HepG2 (cell line): ENCODE measurements around the gene CENATAC. TPM values are rescaled to one million over a fixed set of nuclear protein-coding genes. Genes with fewer than 3 reads are reported as not detected.

ENCODE experiments used
- ATAC-seq: fragments of 200-7000 bp; cut with Tn5 transposase; 3 replicates; pipeline ENCODE4 v1.9.1; 2020; ENCODE audit warnings: mild to moderate bottlenecking, moderate library complexity
- BruUV-seq: library from RNA; stranded (reverse); fragments of 400-500 nt; replicated peaks from 2 replicates; lab custom pipeline; 2021; lab: Mats Ljungman, UMichigan
- CTCF ChIA-PET: fragments of 300-600 bp; formaldehyde crosslinking; extraction: SDS; loops from one replicate; lab custom pipeline; 2021; ENCODE audit warnings: low total read pairs, inconsistent platforms, low intra/inter-chr PET ratio; lab: Yijun Ruan, JAX
- POLR2A ChIA-PET: fragments of 350-600 bp; sonication (Branson Sonifier 250); formaldehyde crosslinking; loops from one replicate; lab custom pipeline; 2020; ENCODE audit warnings: antibody characterized with exemption, inconsistent platforms; lab: Yijun Ruan, JAX
- DNase-seq: peaks from one replicate; pipeline ENCODE4 v3.0.0-alpha.2; 2015; ENCODE audit warnings: low spot score
- FAIRE-seq: peaks from 3 replicates; lab custom pipeline; 2011; peaks lifted over from hg19 to GRCh38; lab: Jason Lieb, UNC
- H2AFZ ChIP-seq: one replicate; pipeline ENCODE4 v1.6.1; 2011; ENCODE audit warnings: low read length, inconsistent platforms
- H3K27ac ChIP-seq: fragments of 300-600 bp; 3 replicates; pipeline ENCODE4 v1.8.0; 2011; ENCODE audit warnings: mixed run types, mild to moderate bottlenecking, mixed read lengths, low read length, inconsistent platforms; ENCODE audit not compliant: insufficient read depth; ENCODE audit errors: extremely low read length
- H3K27me3 ChIP-seq, 2 experiments: fragments of 200-600 bp in 1 of 2; 2 replicates in 1 of 2; 3 replicates in 1 of 2; pipeline versions ENCODE4 v1.6.0 to v1.8.0; 2011; ENCODE audit warnings: low read length in 2 of 2, mild to moderate bottlenecking in 2 of 2, moderate library complexity in 2 of 2, inconsistent platforms in 1 of 2; ENCODE audit not compliant: insufficient read depth in 2 of 2, control insufficient read depth in 1 of 2
- H3K36me3 ChIP-seq, 2 experiments: fragments of 200-600 bp in 1 of 2; replicated peaks in 1 of 2; 2 replicates in 1 of 2; 3 replicates in 1 of 2; pipeline versions ENCODE4 v1.5.1 to v1.8.0; 2011; ENCODE audit warnings: low read length in 2 of 2, inconsistent platforms in 1 of 2; ENCODE audit not compliant: insufficient read depth in 2 of 2, control insufficient read depth in 1 of 2
- H3K4me1 ChIP-seq: 2 replicates; pipeline ENCODE4 v1.5.1; 2012; ENCODE audit warnings: low read length, inconsistent platforms; ENCODE audit not compliant: insufficient read depth
- H3K4me2 ChIP-seq: 2 replicates; pipeline ENCODE4 v1.6.0; 2011; ENCODE audit warnings: low read depth, low read length, inconsistent platforms
- H3K4me3 ChIP-seq, 3 experiments: fragments of 200-600 bp in 1 of 3; sonication (generic), shearing (Covaris generic) in 1 of 3; replicated peaks in 1 of 3; 2 replicates each; pipeline ENCODE4 v1.5.1; 2011 to 2016; ENCODE audit warnings: low read length in 3 of 3, inconsistent platforms in 2 of 3, low read depth in 2 of 3, mild to moderate bottlenecking in 2 of 3, control low read depth in 1 of 3, mixed read lengths in 1 of 3; ENCODE audit not compliant: insufficient read depth in 1 of 3
- H3K79me2 ChIP-seq: one replicate; pipeline ENCODE4 v1.6.1; 2011; ENCODE audit warnings: low read length, inconsistent platforms; ENCODE audit not compliant: insufficient read depth
- H3K9ac ChIP-seq: 2 replicates; pipeline ENCODE4 v1.6.0; 2011; ENCODE audit warnings: mild to moderate bottlenecking, low read depth, low read length, inconsistent platforms; ENCODE audit not compliant: insufficient read depth
- H3K9me3 ChIP-seq: 2 replicates; pipeline ENCODE4 v1.5.1; 2012; ENCODE audit warnings: mild to moderate bottlenecking, low read length
- H4K20me1 ChIP-seq: 2 replicates; pipeline ENCODE4 v1.6.0; 2011; ENCODE audit warnings: inconsistent platforms, mild to moderate bottlenecking, low read length, moderate library complexity; ENCODE audit not compliant: insufficient read depth
- ATAD3A ChIP-seq: sonication (generic); formaldehyde crosslinking; IDR thresholded peaks from 2 replicates; pipeline ENCODE4 v1.4.0; 2020; ENCODE audit warnings: missing genetic modification reagents
- BRCA1 ChIP-seq: sonication (generic); formaldehyde crosslinking; IDR thresholded peaks from 2 replicates; pipeline ENCODE4 v1.4.0; 2020; ENCODE audit warnings: missing genetic modification reagents
- GLI4 ChIP-seq: sonication (generic); formaldehyde crosslinking; IDR thresholded peaks from 2 replicates; pipeline ENCODE4 v1.5.1; 2020; ENCODE audit warnings: missing genetic modification reagents, mild to moderate bottlenecking, moderate library complexity, borderline replicate concordance
- NFRKB ChIP-seq: fragments of 450-650 bp; IDR thresholded peaks from 2 replicates; pipeline ENCODE4 v1.6.1; 2017
- SP140L ChIP-seq: sonication (generic); formaldehyde crosslinking; IDR thresholded peaks from 2 replicates; pipeline ENCODE4 v1.4.0; 2020; ENCODE audit warnings: missing genetic modification reagents, borderline replicate concordance
- ZNF382 ChIP-seq: sonication (generic); formaldehyde crosslinking; IDR thresholded peaks from 2 replicates; pipeline ENCODE4 v1.5.0; 2020; ENCODE audit warnings: missing genetic modification reagents, mild to moderate bottlenecking, borderline replicate concordance
- ZNF766 ChIP-seq: sonication (generic); formaldehyde crosslinking; IDR thresholded peaks from 2 replicates; pipeline ENCODE4 v1.5.0; 2020; ENCODE audit warnings: missing genetic modification reagents, borderline replicate concordance
- ZSCAN25 ChIP-seq: sonication (generic); formaldehyde crosslinking; IDR thresholded peaks from 2 replicates; pipeline ENCODE4 v1.8.0; 2022; ENCODE audit warnings: mild to moderate bottlenecking, missing genetic modification reagents
- WGBS: methylation state at CpG from one replicate; pipeline ENCODE4 v1.1.6; 2017; ENCODE audit warnings: low lambda C conversion rate; 5-methylcytosine and 5-hydroxymethylcytosine counted together
- in situ Hi-C: cut with HindIII; loops from 2 replicates; pipeline ENCODE4 v1.10.0; 2017; ENCODE audit warnings: low pct_unique_long_range_greater_than_20kb; ENCODE audit not compliant: extremely low pct_ligation_motif_present
- intact Hi-C: fragments of 100-400 bp; cut with micrococcal nuclease; formaldehyde crosslinking; loops from one replicate; pipeline ENCODE4 v1.10.0; 2022; ENCODE audit not compliant: unreplicated experiment
- polyA plus RNA-seq, 8 experiments: library from polyadenylated mRNA; depleted of rRNA in 3 of 8; stranded (reverse) in 7 of 8; unstranded in 1 of 8; fragments of >200 nt; fragmentation: Illumina TruSeq in 4 of 8; extraction: Trizol in 4 of 8; gene quantifications; 2 replicates each; pipeline versions ENCODE4 v1.2.1 to v1.2.3, GENCODE V29; 2011 to 2016; ENCODE audit warnings: low read depth in 4 of 8, missing spikeins in 1 of 8, mixed read lengths in 1 of 8; ENCODE audit not compliant: insufficient read depth in 1 of 8
- total RNA-seq, 5 experiments: library from RNA; depleted of rRNA; stranded (reverse); fragments of >200 nt; fragmentation: Illumina TruSeq; extraction: Trizol; gene quantifications; 2 replicates each; pipeline ENCODE4 v1.2.3, GENCODE V29; 2016; ENCODE audit warnings: low read depth in 1 of 5
- TF ChIP-seq, protein P1 (sequence below): sonication (generic); formaldehyde crosslinking; IDR thresholded peaks from 2 replicates; pipeline ENCODE4 v1.4.0; 2020; ENCODE audit warnings: missing genetic modification reagents
- TF ChIP-seq, protein P2 (sequence below): sonication (generic); formaldehyde crosslinking; IDR thresholded peaks from 2 replicates; pipeline ENCODE4 v1.4.0; 2020; ENCODE audit warnings: missing genetic modification reagents, mild to moderate bottlenecking, borderline replicate concordance
- TF ChIP-seq, protein P3 (sequence below): sonication (generic); formaldehyde crosslinking; IDR thresholded peaks from 2 replicates; pipeline ENCODE4 v1.5.0; 2020; ENCODE audit warnings: missing genetic modification reagents
- TF ChIP-seq, protein P4 (sequence below): sonication (generic); formaldehyde crosslinking; IDR thresholded peaks from 2 replicates; pipeline ENCODE4 v1.4.0; 2020; ENCODE audit warnings: low read depth, mild to moderate bottlenecking, missing genetic modification reagents

The CENATAC gene
- total and polyA plus RNA-seq, 2 of the 13 experiments (the other 11 are each of a cell fraction or from before 2014, with no cell fraction given): 21.7 to 25.0 TPM

DNA sequence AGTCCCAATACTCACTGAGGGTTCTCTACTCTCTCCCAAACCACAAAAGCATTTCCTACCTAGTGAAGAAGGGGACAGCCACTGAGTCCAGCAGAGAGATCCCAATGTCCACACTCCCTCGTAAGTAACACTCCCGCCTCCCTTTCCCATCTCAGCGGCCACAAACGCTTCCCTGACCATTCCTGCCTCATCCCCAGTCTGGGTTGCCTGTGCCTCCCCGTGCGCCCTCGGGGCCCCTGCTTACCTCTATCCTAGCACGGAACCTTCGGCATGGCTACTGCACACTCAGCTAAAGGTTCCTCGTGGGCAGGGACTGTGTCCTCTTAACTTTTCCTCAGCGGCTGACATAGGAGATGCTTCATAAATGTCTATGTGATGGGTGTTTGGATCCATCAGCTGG is 40.4 kb upstream of the CENATAC start:
- no peak for FAIRE-seq
- no peak for ATAC-seq

DNA sequence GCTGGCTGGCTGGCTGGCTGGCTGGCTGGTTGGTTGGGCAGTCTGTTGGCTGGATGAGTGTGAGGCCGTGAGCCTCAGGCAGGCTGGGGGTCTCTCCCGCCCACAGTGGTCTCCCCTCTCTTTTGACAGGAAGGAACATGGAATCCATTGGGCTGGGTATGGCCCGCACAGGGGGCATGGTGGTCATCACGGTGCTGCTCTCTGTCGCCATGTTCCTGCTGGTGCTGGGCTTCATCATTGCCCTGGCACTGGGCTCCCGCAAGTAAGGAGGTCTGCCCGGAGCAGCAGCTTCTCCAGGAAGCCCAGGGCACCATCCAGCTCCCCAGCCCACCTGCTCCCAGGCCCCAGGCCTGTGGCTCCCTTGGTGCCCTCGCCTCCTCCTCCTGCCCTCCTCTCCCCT is 40.0 kb upstream of the CENATAC start:
- Histone ChIP-seq H3K4me1 (no peaks in the 10 kb centered on the region; the same call in 1 of the 2 replicates), H3K4me2 (no peak overlapping the region), H3K36me3 (no peaks in the 10 kb centered on the region), H3K79me2 (no peaks in the 10 kb centered on the region), H3K27ac (no peak overlapping the region), H4K20me1 (no peaks in the 10 kb centered on the region), H3K9ac (no peak overlapping the region), H2AFZ (no peak overlapping the region), H3K9me3 (no peaks in the 10 kb centered on the region), H3K4me3 (no peak overlapping the region), H3K27me3 (peaks cover 2 to 61% of the 10 kb centered on the region in 2 experiments; a peak in 4 of 5 replicates)
- WGBS: 11% methylated on average over 3 of the region's 8 CpGs
- intact Hi-C loops: no loop called here
- ChIA-PET POLR2A (no interaction called here), CTCF (no interaction called here)
- no peak for ATAC-seq
- in situ Hi-C loops: loop anchor here (5.0 kb wide), 1 partner anchor 266 kb away; no protein-coding TSS in a partner anchor
- BruUV-seq: no TSS peak
- FAIRE-seq: no peak
- no peak for DNase-seq
- no peak for TF ChIP-seq ZNF766 (CRISPR knock-in tag)
- TF ChIP-seq, protein P1, sequence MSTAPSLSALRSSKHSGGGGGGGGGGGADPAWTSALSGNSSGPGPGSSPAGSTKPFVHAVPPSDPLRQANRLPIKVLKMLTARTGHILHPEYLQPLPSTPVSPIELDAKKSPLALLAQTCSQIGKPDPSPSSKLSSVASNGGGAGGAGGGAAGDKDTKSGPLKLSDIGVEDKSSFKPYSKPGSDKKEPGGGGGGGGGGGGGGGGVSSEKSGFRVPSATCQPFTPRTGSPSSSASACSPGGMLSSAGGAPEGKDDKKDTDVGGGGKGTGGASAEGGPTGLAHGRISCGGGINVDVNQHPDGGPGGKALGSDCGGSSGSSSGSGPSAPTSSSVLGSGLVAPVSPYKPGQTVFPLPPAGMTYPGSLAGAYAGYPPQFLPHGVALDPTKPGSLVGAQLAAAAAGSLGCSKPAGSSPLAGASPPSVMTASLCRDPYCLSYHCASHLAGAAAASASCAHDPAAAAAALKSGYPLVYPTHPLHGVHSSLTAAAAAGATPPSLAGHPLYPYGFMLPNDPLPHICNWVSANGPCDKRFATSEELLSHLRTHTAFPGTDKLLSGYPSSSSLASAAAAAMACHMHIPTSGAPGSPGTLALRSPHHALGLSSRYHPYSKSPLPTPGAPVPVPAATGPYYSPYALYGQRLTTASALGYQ (CRISPR knock-in tag): no peak
- no peak for TF ChIP-seq ZSCAN25 (CRISPR knock-in tag)
- TF ChIP-seq, protein P2, sequence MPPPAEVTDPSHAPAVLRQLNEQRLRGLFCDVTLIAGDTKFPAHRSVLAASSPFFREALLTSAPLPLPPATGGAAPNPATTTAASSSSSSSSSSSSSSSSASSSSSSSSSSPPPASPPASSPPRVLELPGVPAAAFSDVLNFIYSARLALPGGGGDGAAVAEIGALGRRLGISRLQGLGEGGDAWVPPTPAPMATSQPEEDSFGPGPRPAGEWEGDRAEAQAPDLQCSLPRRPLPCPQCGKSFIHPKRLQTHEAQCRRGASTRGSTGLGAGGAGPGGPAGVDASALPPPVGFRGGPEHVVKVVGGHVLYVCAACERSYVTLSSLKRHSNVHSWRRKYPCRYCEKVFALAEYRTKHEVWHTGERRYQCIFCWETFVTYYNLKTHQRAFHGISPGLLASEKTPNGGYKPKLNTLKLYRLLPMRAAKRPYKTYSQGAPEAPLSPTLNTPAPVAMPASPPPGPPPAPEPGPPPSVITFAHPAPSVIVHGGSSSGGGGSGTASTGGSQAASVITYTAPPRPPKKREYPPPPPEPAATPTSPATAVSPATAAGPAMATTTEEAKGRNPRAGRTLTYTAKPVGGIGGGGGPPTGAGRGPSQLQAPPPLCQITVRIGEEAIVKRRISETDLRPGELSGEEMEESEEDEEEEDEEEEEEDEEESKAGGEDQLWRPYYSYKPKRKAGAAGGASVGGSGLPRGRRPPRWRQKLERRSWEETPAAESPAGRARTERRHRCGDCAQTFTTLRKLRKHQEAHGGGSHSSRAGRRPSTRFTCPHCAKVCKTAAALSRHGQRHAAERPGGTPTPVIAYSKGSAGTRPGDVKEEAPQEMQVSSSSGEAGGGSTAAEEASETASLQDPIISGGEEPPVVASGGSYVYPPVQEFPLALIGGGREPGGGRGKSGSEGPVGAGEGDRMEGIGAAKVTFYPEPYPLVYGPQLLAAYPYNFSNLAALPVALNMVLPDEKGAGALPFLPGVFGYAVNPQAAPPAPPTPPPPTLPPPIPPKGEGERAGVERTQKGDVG (CRISPR knock-in tag): no peak
- no peak for TF ChIP-seq GLI4 (CRISPR knock-in tag)
- TF ChIP-seq, protein P3, sequence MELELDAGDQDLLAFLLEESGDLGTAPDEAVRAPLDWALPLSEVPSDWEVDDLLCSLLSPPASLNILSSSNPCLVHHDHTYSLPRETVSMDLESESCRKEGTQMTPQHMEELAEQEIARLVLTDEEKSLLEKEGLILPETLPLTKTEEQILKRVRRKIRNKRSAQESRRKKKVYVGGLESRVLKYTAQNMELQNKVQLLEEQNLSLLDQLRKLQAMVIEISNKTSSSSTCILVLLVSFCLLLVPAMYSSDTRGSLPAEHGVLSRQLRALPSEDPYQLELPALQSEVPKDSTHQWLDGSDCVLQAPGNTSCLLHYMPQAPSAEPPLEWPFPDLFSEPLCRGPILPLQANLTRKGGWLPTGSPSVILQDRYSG (CRISPR knock-in tag): no peak

More for the DNA sequence above, 40.4 kb upstream of the CENATAC start:
- Histone ChIP-seq H3K36me3 (no peaks in the 10 kb centered on the region), H3K79me2 (no peaks in the 10 kb centered on the region), H3K27me3 (peaks cover 2 to 61% of the 10 kb centered on the region in 2 experiments; a peak in 4 of 5 replicates), H3K4me3 (no peak overlapping the region), H2AFZ (no peak overlapping the region), H3K4me1 (no peaks in the 10 kb centered on the region; the same call in 1 of the 2 replicates), H4K20me1 (no peaks in the 10 kb centered on the region), H3K4me2 (no peak overlapping the region), H3K9ac (no peak overlapping the region), H3K27ac (no peak overlapping the region), H3K9me3 (no peaks in the 10 kb centered on the region)
- WGBS: 11% methylated on average over 11 of the region's 11 CpGs
- POLR2A ChIA-PET: interaction anchor here (0.6 kb wide), 1 partner anchor 246 kb away, joined by 3 read pairs; no protein-coding TSS in a partner anchor
- BruUV-seq: no TSS peak
- CTCF ChIA-PET: interaction anchor here (1.7 to 1.9 kb wide), 2 partner anchors 50 to 267 kb away, joined by 31 to 38 read pairs; no protein-coding TSS in a partner anchor
- intact Hi-C loops (no loop called here), in situ Hi-C loops (loop anchor here (5.0 kb wide), 1 partner anchor 265 kb away; no protein-coding TSS in a partner anchor)
- no peak for DNase-seq
- TF ChIP-seq, protein P4, sequence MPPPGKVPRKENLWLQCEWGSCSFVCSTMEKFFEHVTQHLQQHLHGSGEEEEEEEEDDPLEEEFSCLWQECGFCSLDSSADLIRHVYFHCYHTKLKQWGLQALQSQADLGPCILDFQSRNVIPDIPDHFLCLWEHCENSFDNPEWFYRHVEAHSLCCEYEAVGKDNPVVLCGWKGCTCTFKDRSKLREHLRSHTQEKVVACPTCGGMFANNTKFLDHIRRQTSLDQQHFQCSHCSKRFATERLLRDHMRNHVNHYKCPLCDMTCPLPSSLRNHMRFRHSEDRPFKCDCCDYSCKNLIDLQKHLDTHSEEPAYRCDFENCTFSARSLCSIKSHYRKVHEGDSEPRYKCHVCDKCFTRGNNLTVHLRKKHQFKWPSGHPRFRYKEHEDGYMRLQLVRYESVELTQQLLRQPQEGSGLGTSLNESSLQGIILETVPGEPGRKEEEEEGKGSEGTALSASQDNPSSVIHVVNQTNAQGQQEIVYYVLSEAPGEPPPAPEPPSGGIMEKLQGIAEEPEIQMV: no peak
- TF ChIP-seq ZNF382 (CRISPR knock-in tag) (no peak), ATAD3A (no peak), NFRKB (no peak), BRCA1 (CRISPR knock-in tag) (no peak), SP140L (CRISPR knock-in tag) (no peak)
